DMS53 (cell line): ENCODE measurements around the gene PPP2CA.

Experiments
- DNase-seq: peaks from one replicate; lab custom pipeline; 2025; lab: John Stamatoyannopoulos, UW

Gene PPP2CA

DNA sequence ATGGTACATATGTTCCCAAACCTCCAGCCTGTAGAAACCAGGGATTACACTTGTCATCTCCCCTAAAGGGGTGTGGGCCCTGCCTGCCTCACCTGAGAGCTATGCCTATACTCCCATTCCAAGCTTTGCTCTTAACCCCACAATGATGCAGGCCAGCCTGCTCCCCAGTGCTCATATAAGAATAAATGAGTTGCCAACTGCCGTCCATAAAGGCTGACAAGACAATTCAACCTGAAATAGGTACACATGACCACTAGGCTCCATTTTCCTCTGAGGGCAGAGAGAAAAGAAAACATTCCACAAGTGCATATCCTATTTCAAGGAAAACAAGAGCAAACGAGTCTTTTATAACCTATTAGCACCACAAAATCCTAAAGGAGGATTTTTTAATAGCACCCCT is 77.6 kb downstream of the PPP2CA start:
- DNase-seq, result peak; percentile 53

GRCh38 chr5:134146651-134147518 is 79.0 kb downstream of the PPP2CA start:
- no peak for DNase-seq

GRCh38 chr5:134145779-134146581 is 79.9 kb downstream of the PPP2CA start:
- DNase-seq, result peak; percentile 84

DNA sequence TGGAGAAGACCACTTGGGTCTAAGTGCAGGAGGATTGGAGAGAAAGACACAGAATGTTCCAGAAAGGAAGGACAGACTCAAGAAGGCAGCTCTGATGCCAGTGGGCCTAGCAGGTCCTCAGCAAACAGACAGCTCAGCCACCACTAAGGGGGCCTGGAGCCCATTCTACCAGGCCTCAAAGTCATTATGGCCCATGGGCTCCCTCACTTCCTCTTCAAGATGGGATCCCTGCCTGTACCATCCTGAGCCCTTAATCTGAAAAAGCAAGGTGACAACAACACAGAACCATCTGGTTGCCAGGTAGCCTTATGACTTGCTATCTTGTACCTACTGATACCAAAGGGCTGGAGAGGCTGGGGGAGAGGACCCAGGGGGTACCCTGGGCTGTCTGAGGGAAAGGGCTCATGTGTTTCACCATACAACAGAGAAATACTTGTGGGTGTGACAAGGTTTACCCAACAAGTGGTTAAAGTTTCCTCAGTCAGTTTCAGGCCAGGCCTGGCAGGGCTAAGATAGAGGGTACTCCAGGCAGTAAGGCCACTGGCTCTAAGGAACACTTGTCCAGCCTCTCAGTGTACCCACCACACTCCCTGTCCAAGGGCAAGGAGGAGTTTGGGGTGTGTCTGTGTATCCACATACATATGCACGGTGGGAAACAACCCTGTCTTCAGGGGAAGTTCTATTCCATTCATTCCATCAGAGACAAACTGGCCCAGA is 80.7 kb downstream of the PPP2CA start:
- DNase-seq, result no peak
